ENCODE measurements around the gene GMIP. TPM values are rescaled to one million over a fixed set of nuclear protein-coding genes. Genes with fewer than 3 reads are reported as not detected.

GMIP gene
- total and polyA plus RNA-seq, 2 donors (not counting 3 experiments of a cell fraction or from before 2014, with no cell fraction given) = 7.8 to 19.8 TPM

GRCh38 chr19:19592690-19593089, 50.8 kb downstream of the GMIP start:
- Histone ChIP-seq H3K27ac (ENCODE audit: insufficient read depth, low read depth, low read length) (no peak overlapping the region), H3K27me3 (ENCODE audit: control insufficient read depth in 2 of 2, insufficient read depth in 2 of 2, low read length in 2 of 2) (no peaks in the 10 kb centered on the region), H3K9ac (replicated peaks; ENCODE audit: extremely low read depth, insufficient read depth, low read length) (no peak overlapping the region), H4K20me1 (replicated peaks; ENCODE audit: control insufficient read depth, extremely low read depth, insufficient read depth, low read length) (no peaks in the 10 kb centered on the region), H3K79me2 (ENCODE audit: control insufficient read depth, insufficient read depth, low read length) (no peaks in the 10 kb centered on the region), H3K4me3 (replicated peaks in 1 of 3; ENCODE audit: insufficient read depth in 1 of 3, low read depth in 1 of 3, low read length in 3 of 3) (no peak overlapping the region), H3K4me2 (ENCODE audit: insufficient read depth, low read length) (no peak overlapping the region), H3K9me1 (replicated peaks; ENCODE audit: control insufficient read depth, extremely low read depth, insufficient read depth, low read length) (no peaks in the 10 kb centered on the region), H2AFZ (ENCODE audit: low read depth, low read length) (no peak overlapping the region), H3K36me3 (ENCODE audit: control insufficient read depth in 2 of 2, extremely low read depth in 1 of 2, insufficient read depth in 2 of 2, low read length in 2 of 2) (no peaks in the 10 kb centered on the region), H3K4me1 (ENCODE audit: control insufficient read depth, extremely low read depth, insufficient read depth, low read length) (no peaks in the 10 kb centered on the region), H3K9me3 (replicated peaks; ENCODE audit: control insufficient read depth, insufficient read depth, low read length) (no peaks in the 10 kb centered on the region)
- CTCF ChIA-PET = no interaction called here
- dilution Hi-C loops (cut with MboI; ENCODE audit: extremely low pct_ligation_motif_present, low sequenced_read_pairs) = no loop called here
- no peak for TF ChIP-seq CTCF (IDR thresholded peaks at IDR 0.05; ENCODE audit: extremely low read depth in 1 of 2, insufficient read depth in 1 of 2, low read depth in 1 of 2, low read length in 2 of 2)
- no peak for TF ChIP-seq JUN (IDR thresholded peaks at IDR 0.05; ENCODE audit: borderline replicate concordance, insufficient read depth, insufficient read length, low read depth)
- no peak for TF ChIP-seq POLR2AphosphoS5 (IDR thresholded peaks at IDR 0.05; ENCODE audit: insufficient read depth, low read depth, low read length)
- no peak for TF ChIP-seq POLR2A (IDR thresholded peaks at IDR 0.05; ENCODE audit: low read depth, low read length)
- no peak for TF ChIP-seq GATA2 (IDR thresholded peaks at IDR 0.05; ENCODE audit: insufficient read depth, insufficient read length, low read depth, low read length)
- no peak for TF ChIP-seq FOS (IDR thresholded peaks at IDR 0.05; ENCODE audit: borderline replicate concordance, insufficient read depth, low read length)
- TF ChIP-seq MAX (IDR thresholded peaks at IDR 0.05; ENCODE audit: insufficient read depth, insufficient read length) = no peak
- TF ChIP-seq MYC (IDR thresholded peaks at IDR 0.05; ENCODE audit: low read depth, low read length) = no peak
- no peak for TF ChIP-seq EZH2 (IDR thresholded peaks at IDR 0.05; ENCODE audit: borderline replicate concordance, low read depth, low read length, severe bottlenecking)
- POLR2A ChIA-PET = no interaction called here
- DNase-seq (ENCODE audit: low read depth, low spot score) (no peak), FAIRE-seq (no peak)
- no TSS peak for BruUV-seq (replicated peaks)
- intact Hi-C loops (cut with micrococcal nuclease) = no loop called here

Data from endothelial cell of umbilical vein (primary cell).